ENCODE data around the gene GIMD1.
A peak's percentile ranks its signal among the peaks of the same experiment; 100 is the strongest.
"Not testable (repeated sequence)": the region's sequence is repeated elsewhere in the genome, so short reads cannot be mapped to it uniquely, and the experiment has no call there.

Gene GIMD1

DNA sequence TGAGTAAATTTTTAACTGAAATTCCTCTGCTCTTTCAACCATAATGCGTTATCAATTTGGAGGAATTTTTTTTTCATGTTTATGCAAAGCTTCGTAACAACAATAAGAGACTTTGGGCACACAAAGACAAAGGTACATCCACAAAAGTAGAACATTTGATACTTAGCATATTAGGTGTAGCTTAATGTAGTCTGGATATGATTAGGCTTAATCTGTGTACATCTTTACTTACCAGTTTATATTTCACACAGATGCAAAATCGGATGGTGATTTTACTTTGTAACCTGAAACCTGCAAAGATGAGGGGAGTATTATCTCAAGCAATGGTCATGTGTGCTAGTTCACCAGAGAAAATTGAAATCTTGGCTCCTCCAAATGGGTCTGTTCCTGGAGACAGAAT lies 32.0 kb downstream of the GIMD1 start:
- FAIRE-seq (peak; percentile 13), DNase-seq (ENCODE audit: insufficient read length, low spot score) (no peak)
- TF ChIP-seq POLR2AphosphoS5 (IDR thresholded peaks at IDR 0.05; ENCODE audit: low read depth, low read length) (no peak), SPI1 (IDR thresholded peaks at IDR 0.05; ENCODE audit: low read depth, low read length) (no peak), POU2F2 (IDR thresholded peaks at IDR 0.05; ENCODE audit: low read depth, low read length) (no peak), TAF1 (IDR thresholded peaks at IDR 0.05; ENCODE audit: low read depth, low read length) (no peak), POLR2A (IDR thresholded peaks at IDR 0.05; ENCODE audit: low read depth, low read length) (no peak), PAX5 (IDR thresholded peaks at IDR 0.05; ENCODE audit: insufficient read depth, low read length, severe bottlenecking) (no peak)

- no peak for TF ChIP-seq PAX5 (IDR thresholded peaks at IDR 0.05; ENCODE audit: insufficient read depth, low read length, severe bottlenecking)
- no peak for TF ChIP-seq SPI1 (IDR thresholded peaks at IDR 0.05; ENCODE audit: low read depth, low read length)
- TF ChIP-seq POLR2AphosphoS5 (IDR thresholded peaks at IDR 0.05; ENCODE audit: low read depth, low read length) = no peak
- TF ChIP-seq POLR2A (IDR thresholded peaks at IDR 0.05; ENCODE audit: low read depth, low read length) = no peak
- TF ChIP-seq POU2F2 (IDR thresholded peaks at IDR 0.05; ENCODE audit: low read depth, low read length) = no peak
- FAIRE-seq (no peak), DNase-seq (ENCODE audit: insufficient read length, low spot score) (no peak)
Observed at GRCh38 chr4:106334741-106335470, 33.7 kb downstream of the GIMD1 start.

DNA sequence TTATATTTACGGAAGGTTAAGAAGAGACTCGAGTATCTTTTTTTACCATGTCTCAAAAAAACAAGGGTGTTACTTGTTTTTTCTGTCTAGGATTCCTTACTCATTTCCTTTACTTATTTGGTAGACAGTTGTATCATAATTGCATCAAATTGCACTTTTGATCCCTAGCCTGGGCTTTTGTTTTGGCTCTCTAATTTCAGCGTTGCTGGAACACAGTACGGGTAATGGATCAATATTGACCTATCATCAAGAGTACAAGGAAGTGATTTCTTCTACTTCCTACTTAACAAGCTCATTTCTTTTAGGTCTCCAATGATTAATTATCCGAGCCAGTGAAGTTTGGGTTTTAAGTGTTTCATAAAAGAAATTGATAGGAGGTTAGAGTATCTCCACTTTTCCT lies 35.4 kb downstream of the GIMD1 start:
- DNase-seq (ENCODE audit: insufficient read length, low spot score) (no peak), FAIRE-seq (no peak)
- no peak for TF ChIP-seq POU2F2 (IDR thresholded peaks at IDR 0.05; ENCODE audit: low read depth, low read length)
- TF ChIP-seq SPI1 (IDR thresholded peaks at IDR 0.05; ENCODE audit: low read depth, low read length) = no peak
- no peak for TF ChIP-seq POLR2AphosphoS5 (IDR thresholded peaks at IDR 0.05; ENCODE audit: low read depth, low read length)
- no peak for TF ChIP-seq POLR2A (IDR thresholded peaks at IDR 0.05; ENCODE audit: low read depth, low read length)
- no peak for TF ChIP-seq PAX5 (IDR thresholded peaks at IDR 0.05; ENCODE audit: insufficient read depth, low read length, severe bottlenecking)
- no peak for TF ChIP-seq TAF1 (IDR thresholded peaks at IDR 0.05; ENCODE audit: low read depth, low read length)

GRCh38 chr4:106329041-106329618 lies 39.4 kb downstream of the GIMD1 start:
- FAIRE-seq = peak; percentile 75
- no peak for TF ChIP-seq PAX5 (IDR thresholded peaks at IDR 0.05; ENCODE audit: insufficient read depth, low read length, severe bottlenecking)
- TF ChIP-seq POLR2A (IDR thresholded peaks at IDR 0.05; ENCODE audit: low read depth, low read length) = no peak
- no peak for TF ChIP-seq TAF1 (IDR thresholded peaks at IDR 0.05; ENCODE audit: low read depth, low read length)
- TF ChIP-seq SPI1 (IDR thresholded peaks at IDR 0.05; ENCODE audit: low read depth, low read length) = no peak
- no peak for TF ChIP-seq POLR2AphosphoS5 (IDR thresholded peaks at IDR 0.05; ENCODE audit: low read depth, low read length)
- TF ChIP-seq POU2F2 (IDR thresholded peaks at IDR 0.05; ENCODE audit: low read depth, low read length) = no peak
- DNase-seq (ENCODE audit: insufficient read length, low spot score) = no peak

- DNase-seq (ENCODE audit: insufficient read length, low spot score) (no peak), FAIRE-seq (no peak)
- TF ChIP-seq POU2F2 (IDR thresholded peaks at IDR 0.05; ENCODE audit: low read depth, low read length) (no peak), PAX5 (IDR thresholded peaks at IDR 0.05; ENCODE audit: insufficient read depth, low read length, severe bottlenecking) (no peak), POLR2A (IDR thresholded peaks at IDR 0.05; ENCODE audit: low read depth, low read length) (no peak), TAF1 (IDR thresholded peaks at IDR 0.05; ENCODE audit: low read depth, low read length) (no peak)
Observed at GRCh38 chr4:106325800-106326199, 42.8 kb downstream of the GIMD1 start.

DNA sequence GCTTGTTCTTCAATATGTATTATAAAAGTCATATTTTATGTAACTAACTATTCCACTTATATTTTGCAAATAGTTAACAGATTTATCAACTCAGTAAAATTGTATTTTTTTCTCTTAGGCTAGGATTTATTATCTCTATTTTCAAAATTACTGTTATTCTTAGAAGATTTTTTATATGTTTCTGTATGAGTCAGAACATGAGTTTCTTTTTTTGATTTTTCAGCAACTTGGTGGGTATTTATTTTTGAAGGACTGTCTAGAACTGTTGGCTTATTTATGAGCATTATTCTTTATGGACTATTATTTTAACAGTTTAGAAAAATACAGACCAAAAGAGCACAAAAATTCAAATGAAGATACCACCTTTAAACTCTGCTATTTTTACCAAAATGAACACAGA lies 45.5 kb downstream of the GIMD1 start:
- TF ChIP-seq SPI1 (IDR thresholded peaks at IDR 0.05; ENCODE audit: low read depth, low read length) = no peak
- no peak for TF ChIP-seq POLR2AphosphoS5 (IDR thresholded peaks at IDR 0.05; ENCODE audit: low read depth, low read length)
- TF ChIP-seq POLR2A (IDR thresholded peaks at IDR 0.05; ENCODE audit: low read depth, low read length) = no peak
- TF ChIP-seq POU2F2 (IDR thresholded peaks at IDR 0.05; ENCODE audit: low read depth, low read length) = no peak
- no peak for TF ChIP-seq TAF1 (IDR thresholded peaks at IDR 0.05; ENCODE audit: low read depth, low read length)
- no peak for TF ChIP-seq PAX5 (IDR thresholded peaks at IDR 0.05; ENCODE audit: insufficient read depth, low read length, severe bottlenecking)
- FAIRE-seq (no peak), DNase-seq (ENCODE audit: insufficient read length, low spot score) (no peak)

- not testable (repeated sequence) for FAIRE-seq; DNase-seq (ENCODE audit: insufficient read length, low spot score)
Observed at GRCh38 chr4:106321814-106322213, 46.8 kb downstream of the GIMD1 start.

GRCh38 chr4:106321168-106321567 lies 47.4 kb downstream of the GIMD1 start:
- DNase-seq (ENCODE audit: insufficient read length, low spot score); FAIRE-seq: not testable (repeated sequence)

DNA sequence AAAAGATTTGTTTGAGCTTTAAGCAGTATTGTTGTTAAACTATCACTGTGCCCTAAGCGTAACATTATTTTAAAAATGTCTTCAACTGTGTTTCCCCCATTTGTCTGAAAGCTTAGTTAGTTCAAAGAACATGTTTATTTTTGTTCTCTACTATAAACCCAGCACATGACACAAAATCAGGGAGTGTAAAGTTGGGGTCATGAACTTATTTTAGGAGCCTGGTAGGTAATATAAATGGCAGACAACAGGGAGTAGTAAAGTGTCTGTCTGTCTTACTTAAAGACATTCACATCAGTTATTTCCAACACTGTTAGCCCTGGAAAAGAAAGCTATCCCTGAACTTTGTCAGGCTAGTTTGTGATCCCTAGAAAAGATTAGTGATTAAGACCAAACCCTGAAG lies 48.3 kb downstream of the GIMD1 start:
- DNase-seq (ENCODE audit: insufficient read length, low spot score) (no peak), FAIRE-seq (no peak)
- TF ChIP-seq TAF1 (IDR thresholded peaks at IDR 0.05; ENCODE audit: low read depth, low read length) = no peak
- TF ChIP-seq POLR2AphosphoS5 (IDR thresholded peaks at IDR 0.05; ENCODE audit: low read depth, low read length) = no peak
- TF ChIP-seq PAX5 (IDR thresholded peaks at IDR 0.05; ENCODE audit: insufficient read depth, low read length, severe bottlenecking) = no peak
- TF ChIP-seq POU2F2 (IDR thresholded peaks at IDR 0.05; ENCODE audit: low read depth, low read length) = no peak
- TF ChIP-seq POLR2A (IDR thresholded peaks at IDR 0.05; ENCODE audit: low read depth, low read length) = no peak
- no peak for TF ChIP-seq SPI1 (IDR thresholded peaks at IDR 0.05; ENCODE audit: low read depth, low read length)

DNA sequence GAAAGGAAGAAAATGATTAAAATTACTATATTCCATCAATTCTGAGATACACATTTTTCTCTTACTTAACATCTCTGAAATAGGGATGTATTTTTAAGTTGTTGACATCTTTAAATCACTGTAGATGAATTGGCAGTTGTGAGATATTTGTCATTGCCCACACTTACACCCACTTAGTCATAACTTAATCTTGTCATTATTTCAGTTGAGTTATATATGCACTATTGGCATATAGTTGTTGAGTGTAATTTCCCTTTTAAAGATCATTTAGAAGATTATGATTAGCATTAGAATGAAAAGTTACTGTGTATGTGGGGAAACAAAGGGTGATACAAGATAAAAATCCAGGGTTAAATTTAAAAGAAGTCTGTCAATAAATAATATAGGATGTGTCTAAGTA lies 50.1 kb downstream of the GIMD1 start:
- FAIRE-seq (no peak), DNase-seq (ENCODE audit: insufficient read length, low spot score) (no peak)
- no peak for TF ChIP-seq TAF1 (IDR thresholded peaks at IDR 0.05; ENCODE audit: low read depth, low read length)
- no peak for TF ChIP-seq POLR2A (IDR thresholded peaks at IDR 0.05; ENCODE audit: low read depth, low read length)
- no peak for TF ChIP-seq SPI1 (IDR thresholded peaks at IDR 0.05; ENCODE audit: low read depth, low read length)
- no peak for TF ChIP-seq PAX5 (IDR thresholded peaks at IDR 0.05; ENCODE audit: insufficient read depth, low read length, severe bottlenecking)
- no peak for TF ChIP-seq POLR2AphosphoS5 (IDR thresholded peaks at IDR 0.05; ENCODE audit: low read depth, low read length)
- no peak for TF ChIP-seq POU2F2 (IDR thresholded peaks at IDR 0.05; ENCODE audit: low read depth, low read length)

Measured in GM12891 (cell line).